ENCODE measurements around the gene PCBP2. TPM values are rescaled to one million over a fixed set of nuclear protein-coding genes. Genes with fewer than 3 reads are reported as not detected.

Gene PCBP2
- polyA plus RNA-seq, 3 donors, result 79.6 to 588 (median 81.9) TPM

GRCh38 chr12:53466640-53467039 lies 14.7 kb downstream of the PCBP2 start:
- Histone ChIP-seq H3K27me3 (ENCODE audit: control insufficient read depth in 2 of 2, insufficient read depth in 2 of 2, low read length in 2 of 2) (no peaks in the 10 kb centered on the region), H3K4me3 (replicated peaks in 1 of 3; ENCODE audit: low read depth in 2 of 3, low read length in 3 of 3) (no peak overlapping the region), H4K20me1 (ENCODE audit: insufficient read depth, low read length) (peaks cover 95% of the 10 kb centered on the region), H3K4me2 (replicated peaks; ENCODE audit: extremely low read depth, low read length, poor library complexity, severe bottlenecking) (no peak overlapping the region), H3K36me3 (replicated peaks in 1 of 2; ENCODE audit: control insufficient read depth in 1 of 2, insufficient read depth in 2 of 2, low read length in 2 of 2) (peaks cover 99% of the 10 kb centered on the region in 2 donors), H3K9ac (ENCODE audit: insufficient read depth, low read length, poor library complexity, severe bottlenecking) (no peak overlapping the region), H3K4me1 (ENCODE audit: control insufficient read depth in 1 of 2, insufficient read depth in 2 of 2, low read length in 2 of 2) (no peaks in the 10 kb centered on the region), H2AFZ (ENCODE audit: insufficient read depth, low read depth, low read length, poor library complexity, severe bottlenecking) (no peak overlapping the region), H3K27ac (ENCODE audit: low read depth in 1 of 2, low read length in 2 of 2) (no peak overlapping the region), H3K9me3 (replicated peaks in 1 of 2; ENCODE audit: control insufficient read depth in 1 of 2, insufficient read depth in 1 of 2, low read length in 2 of 2) (no peaks in the 10 kb centered on the region), H3K79me2 (ENCODE audit: insufficient read depth, low read length) (peaks cover 90% of the 10 kb centered on the region)
- 100% methylated on average over 2 of the region's 4 CpGs for WGBS (ENCODE audit: insufficient coverage)
- no peak for TF ChIP-seq CTCF (IDR thresholded peaks at IDR 0.05)
- peaks cover 0 to 2% (median 0%) of the 10 kb centered on the region in 3 donors for H3K27me3 Mint-ChIP-seq (ENCODE audit: low read depth in 3 of 3)
- DNase-seq, result no peak
- H3K4me1 Mint-ChIP-seq, result no peaks in the 10 kb centered on the region
- H3K27ac Mint-ChIP-seq, result peak overlapping the region in 1 of 7 donors; percentile 50
- H3K4me3 Mint-ChIP-seq, result no peak overlapping the region
- intact Hi-C loops (cut with micrococcal nuclease), result no loop called here
- peaks cover 90 to 98% of the 10 kb centered on the region in 2 donors for H3K36me3 Mint-ChIP-seq
- H3K9me3 Mint-ChIP-seq, result no peaks in the 10 kb centered on the region

- no peaks in the 10 kb centered on the region for H3K4me1 Mint-ChIP-seq
- 100% methylated on average over 2 of the region's 5 CpGs for WGBS (ENCODE audit: insufficient coverage)
- peaks cover 90 to 98% of the 10 kb centered on the region in 2 donors for H3K36me3 Mint-ChIP-seq
- no peak for TF ChIP-seq CTCF (IDR thresholded peaks at IDR 0.05)
- Histone ChIP-seq H3K9ac (ENCODE audit: insufficient read depth, low read length, poor library complexity, severe bottlenecking) (no peak overlapping the region), H3K79me2 (ENCODE audit: insufficient read depth, low read length) (peaks cover 90% of the 10 kb centered on the region), H3K9me3 (replicated peaks in 1 of 2; ENCODE audit: control insufficient read depth in 1 of 2, insufficient read depth in 1 of 2, low read length in 2 of 2) (no peaks in the 10 kb centered on the region), H3K4me2 (replicated peaks; ENCODE audit: extremely low read depth, low read length, poor library complexity, severe bottlenecking) (no peak overlapping the region), H3K4me3 (replicated peaks in 1 of 3; ENCODE audit: low read depth in 2 of 3, low read length in 3 of 3) (no peak overlapping the region), H3K4me1 (ENCODE audit: control insufficient read depth in 1 of 2, insufficient read depth in 2 of 2, low read length in 2 of 2) (no peaks in the 10 kb centered on the region), H3K27ac (ENCODE audit: low read depth in 1 of 2, low read length in 2 of 2) (no peak overlapping the region), H4K20me1 (ENCODE audit: insufficient read depth, low read length) (peaks cover 95% of the 10 kb centered on the region), H3K27me3 (ENCODE audit: control insufficient read depth in 2 of 2, insufficient read depth in 2 of 2, low read length in 2 of 2) (no peaks in the 10 kb centered on the region), H3K36me3 (replicated peaks in 1 of 2; ENCODE audit: control insufficient read depth in 1 of 2, insufficient read depth in 2 of 2, low read length in 2 of 2) (peaks cover 99% of the 10 kb centered on the region in 2 donors), H2AFZ (ENCODE audit: insufficient read depth, low read depth, low read length, poor library complexity, severe bottlenecking) (no peak overlapping the region)
- no peaks in the 10 kb centered on the region for H3K9me3 Mint-ChIP-seq
- no peak for DNase-seq
- intact Hi-C loops (cut with micrococcal nuclease), result no loop called here
- H3K27me3 Mint-ChIP-seq (ENCODE audit: low read depth in 3 of 3), result peaks cover 0 to 2% (median 0%) of the 10 kb centered on the region in 3 donors
- peak overlapping the region in 1 of 7 donors; percentile 50 for H3K27ac Mint-ChIP-seq
- no peak overlapping the region for H3K4me3 Mint-ChIP-seq
Observed at GRCh38 chr12:53467082-53467481, 15.2 kb downstream of the PCBP2 start.

All from CD14-positive monocyte (primary cell).